Thyroid gland (tissue), 4 donors: ENCODE data around the gene ZNHIT1. TPM values are rescaled to one million over a fixed set of nuclear protein-coding genes. Genes with fewer than 3 reads are reported as not detected.

Source experiments
- DNase-seq, 2 donors: peaks; one replicate each; pipeline ENCODE4 v3.0.0-alpha.2; 2019
- H3K27ac ChIP-seq, 3 donors: fragments of 200-600 bp; sonication (generic); 1 replicate in 2 of 3; 2 replicates in 1 of 3; pipeline ENCODE4 v1.5.1; 2016 to 2019; ENCODE audit warnings: mild to moderate bottlenecking in 1 of 3, moderate library complexity in 1 of 3
- H3K27me3 ChIP-seq: fragments of 200-600 bp; sonication (generic); one replicate; pipeline ENCODE4 v1.5.1; 2019
- H3K36me3 ChIP-seq, 2 donors: fragments of 200-600 bp; sonication (generic); one replicate each; pipeline ENCODE4 v1.5.1; 2016 to 2019
- H3K4me1 ChIP-seq, 2 donors: fragments of 200-600 bp; sonication (generic); one replicate each; pipeline ENCODE4 v1.5.1; 2017 to 2019
- H3K4me3 ChIP-seq, 3 donors: fragments of 200-600 bp; sonication (generic); replicated peaks in 1 of 3; 1 replicate in 2 of 3; 2 replicates in 1 of 3; pipeline ENCODE4 v1.5.1; 2016; ENCODE audit warnings: mild to moderate bottlenecking in 1 of 3
- H3K9me3 ChIP-seq: fragments of 200-600 bp; sonication (generic); one replicate; pipeline ENCODE4 v1.5.1; 2017
- CTCF ChIP-seq, 6 experiments: fragments of 200-600 bp in 3 of 6; fragments of 450-650 bp in 3 of 6; sonication (generic) in 3 of 6; IDR thresholded peaks; one replicate each; pipeline ENCODE4 v1.5.1; 2016 to 2019; ENCODE audit warnings: antibody characterized with exemption in 6 of 6, mild to moderate bottlenecking in 2 of 6, inconsistent platforms in 1 of 6, moderate library complexity in 1 of 6
- POLR2A ChIP-seq, 2 donors: fragments of 450-650 bp; IDR thresholded peaks; one replicate each; pipeline ENCODE4 v1.6.1; 2017; ENCODE audit warnings: antibody characterized with exemption in 2 of 2, mild to moderate bottlenecking in 2 of 2, moderate library complexity in 1 of 2
- WGBS, 2 donors: methylation state at CpG; one replicate each; pipeline ENCODE4 v1.1.5; 2017; 5-methylcytosine and 5-hydroxymethylcytosine counted together
- intact Hi-C: fragments of 100-400 bp; cut with DNase I; formaldehyde crosslinking; loops from one replicate; pipeline ENCODE4 v1.15.1; 2023
- total RNA-seq, 4 donors: library from RNA; depleted of rRNA; stranded (reverse); fragments of >200 nt; gene quantifications; one replicate each; pipeline ENCODE4 v1.2.3, GENCODE V29; 2016

The ZNHIT1 gene
- total RNA-seq, 4 donors from 2014 or later: 71.5 to 141 (median 107) TPM

GRCh38 chr7:101218236-101219125 lies 516 bp downstream of the ZNHIT1 start:
- TF ChIP-seq CTCF (IDR thresholded peaks at IDR 0.05) (no peak), POLR2A (IDR thresholded peaks at IDR 0.05) (no peak)
- H3K27me3 ChIP-seq: no peaks in the 10 kb centered on the region
- peaks cover 13 to 15% of the 10 kb centered on the region in 2 donors for H3K36me3 ChIP-seq
- H3K4me3 ChIP-seq: peak overlapping the region; percentile 84 to 86 (median 86)
- peak; percentile 26 to 34 for DNase-seq
- H3K4me1 ChIP-seq: peaks cover 19 to 30% of the 10 kb centered on the region in 2 donors
- 3 to 6% methylated on average over 26 of the region's 26 CpGs for whole genome bisulfite sequencing, 2 donors
- intact Hi-C loops: no loop called here
- H3K27ac ChIP-seq: peak overlapping the region; percentile 89 to 96 (median 93)
- no peaks in the 10 kb centered on the region for H3K9me3 ChIP-seq

GRCh38 chr7:101220295-101220694 lies 2.3 kb downstream of the ZNHIT1 start:
- TF ChIP-seq CTCF (IDR thresholded peaks at IDR 0.05) (no peak), POLR2A (IDR thresholded peaks at IDR 0.05) (no peak)
- Histone ChIP-seq H3K27ac (no peak overlapping the region), H3K9me3 (no peaks in the 10 kb centered on the region), H3K36me3 (peaks cover 26 to 29% of the 10 kb centered on the region in 2 donors), H3K27me3 (no peaks in the 10 kb centered on the region), H3K4me3 (no peak overlapping the region), H3K4me1 (peaks cover 19 to 30% of the 10 kb centered on the region in 2 donors)
- WGBS, 2 donors: 83 to 88% methylated on average over 5 of the region's 5 CpGs
- intact Hi-C loops: no loop called here
- DNase-seq: no peak

- Histone ChIP-seq H3K27ac (no peak overlapping the region), H3K36me3 (peaks cover 22 to 39% of the 10 kb centered on the region in 2 donors), H3K9me3 (no peaks in the 10 kb centered on the region), H3K27me3 (no peaks in the 10 kb centered on the region), H3K4me3 (no peak overlapping the region), H3K4me1 (peaks cover 9 to 18% of the 10 kb centered on the region in 2 donors)
- intact Hi-C loops: no loop called here
- no peak for TF ChIP-seq CTCF (IDR thresholded peaks at IDR 0.05)
- TF ChIP-seq POLR2A (IDR thresholded peaks at IDR 0.05): no peak
- WGBS, 2 donors: 93% methylated on average over 24 to 26 of the region's 27 CpGs
- DNase-seq: no peak
These were observed 4.4 kb downstream of the ZNHIT1 start for GRCh38 chr7:101222275-101222830.

DNA sequence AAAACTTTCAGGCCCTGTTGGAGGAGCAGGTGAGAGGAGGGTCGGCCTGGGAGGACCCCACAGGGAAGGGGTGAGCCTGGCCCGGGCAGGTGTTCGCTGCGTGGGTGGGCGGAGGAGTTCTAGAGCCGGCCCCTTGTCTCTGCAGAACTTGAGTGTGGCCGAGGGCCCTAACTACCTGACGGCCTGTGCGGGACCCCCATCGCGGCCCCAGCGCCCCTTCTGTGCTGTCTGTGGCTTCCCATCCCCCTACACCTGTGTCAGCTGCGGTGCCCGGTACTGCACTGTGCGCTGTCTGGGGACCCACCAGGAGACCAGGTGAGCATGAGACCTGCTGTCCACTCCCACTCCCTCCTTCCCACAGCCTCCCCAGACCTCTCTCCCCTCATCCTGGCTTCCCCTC lies 5.6 kb downstream of the ZNHIT1 start:
- intact Hi-C loops: no loop called here
- no peaks in the 10 kb centered on the region for H3K27me3 ChIP-seq
- DNase-seq: no peak
- H3K27ac ChIP-seq: no peak overlapping the region
- TF ChIP-seq CTCF (IDR thresholded peaks at IDR 0.05) (no peak), POLR2A (IDR thresholded peaks at IDR 0.05) (no peak)
- peaks cover 22 to 39% of the 10 kb centered on the region in 2 donors for H3K36me3 ChIP-seq
- H3K9me3 ChIP-seq: no peaks in the 10 kb centered on the region
- no peak overlapping the region for H3K4me3 ChIP-seq
- H3K4me1 ChIP-seq: peaks cover 7 to 18% of the 10 kb centered on the region in 2 donors
- WGBS, 2 donors: 94 to 97% methylated on average over 10 of the region's 15 CpGs

DNA sequence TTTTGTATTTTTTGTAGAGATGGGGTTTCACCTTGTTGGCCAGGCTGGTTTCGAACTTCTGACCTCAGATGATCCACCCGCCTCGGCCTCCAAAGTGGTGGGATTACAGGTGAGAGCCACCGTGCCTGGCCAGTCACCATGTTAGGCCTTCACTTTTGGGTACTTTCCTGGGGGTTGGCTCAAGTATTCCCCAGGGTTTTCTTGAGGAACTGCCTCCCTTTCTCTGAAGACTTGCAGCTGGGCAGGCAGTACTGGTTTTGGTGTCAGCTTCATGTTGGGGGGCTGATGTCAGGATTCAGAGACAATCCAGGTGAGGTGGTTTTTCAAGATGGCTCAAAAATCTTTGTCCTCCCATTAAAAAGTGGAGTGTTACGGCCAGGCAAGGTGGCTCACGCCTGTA lies 7.7 kb downstream of the ZNHIT1 start:
- H3K4me3 ChIP-seq: no peak overlapping the region
- H3K36me3 ChIP-seq: peaks cover 22 to 39% of the 10 kb centered on the region in 2 donors
- 91 to 98% methylated on average over 6 of the region's 6 CpGs for WGBS, 2 donors

More for the DNA sequence above, 7.7 kb downstream of the ZNHIT1 start:
- DNase-seq: no peak
- Histone ChIP-seq H3K9me3 (no peaks in the 10 kb centered on the region), H3K27me3 (no peaks in the 10 kb centered on the region), H3K27ac (no peak overlapping the region), H3K4me1 (no peaks in the 10 kb centered on the region)
- no peak for TF ChIP-seq POLR2A (IDR thresholded peaks at IDR 0.05)
- TF ChIP-seq CTCF (IDR thresholded peaks at IDR 0.05): no peak
- intact Hi-C loops: no loop called here
